Stimulated activated CD4-positive, alpha-beta T cell treated with anti-CD3 and anti-CD28 coated beads, TNF-alpha, amount 100 ng/mL, for 48 hours (primary cell): ENCODE data around the gene PHLDB3.

ENCODE experiments used
- DNase-seq, 3 donors: peaks; one replicate each; pipeline ENCODE4 v3.0.0-alpha.2; 2020; ENCODE audit warnings: low read depth in 3 of 3

Gene PHLDB3

GRCh38 chr19:43499042-43499441 is 5.5 kb downstream of the PHLDB3 start:
- no peak for DNase-seq

- DNase-seq: no peak
These were observed 6.2 kb downstream of the PHLDB3 start for GRCh38 chr19:43498233-43498842.

GRCh38 chr19:43496960-43497359 is 7.6 kb downstream of the PHLDB3 start:
- DNase-seq: no peak

- no peak for DNase-seq
These were observed 9.5 kb downstream of the PHLDB3 start for GRCh38 chr19:43495082-43495481.

GRCh38 chr19:43490759-43491158 is 13.8 kb downstream of the PHLDB3 start:
- DNase-seq: no peak

GRCh38 chr19:43489979-43490599 is 14.5 kb downstream of the PHLDB3 start:
- DNase-seq: no peak

GRCh38 chr19:43489310-43489709 is 15.2 kb downstream of the PHLDB3 start:
- no peak for DNase-seq

- DNase-seq: no peak
These were observed 16.4 kb downstream of the PHLDB3 start for GRCh38 chr19:43488179-43488578.

- DNase-seq: no peak
These were observed 18.1 kb downstream of the PHLDB3 start for GRCh38 chr19:43486412-43486811.

GRCh38 chr19:43485951-43486350 is 18.6 kb downstream of the PHLDB3 start:
- DNase-seq: no peak

- DNase-seq: no peak
These were observed 21.3 kb downstream of the PHLDB3 start for GRCh38 chr19:43483281-43483680.

- no peak for DNase-seq
These were observed 22.4 kb downstream of the PHLDB3 start for GRCh38 chr19:43482193-43482592.

GRCh38 chr19:43481701-43482100 is 22.8 kb downstream of the PHLDB3 start:
- DNase-seq: no peak

- no peak for DNase-seq
These were observed 24.0 kb downstream of the PHLDB3 start for GRCh38 chr19:43480574-43480973.

- DNase-seq: no peak
These were observed 24.5 kb downstream of the PHLDB3 start for GRCh38 chr19:43479961-43480561.

- no peak for DNase-seq
These were observed 25.3 kb downstream of the PHLDB3 start for GRCh38 chr19:43479226-43479625.

- DNase-seq: no peak
These were observed 26.2 kb downstream of the PHLDB3 start for GRCh38 chr19:43478323-43478722.

GRCh38 chr19:43476606-43477005 is 27.9 kb downstream of the PHLDB3 start:
- no peak for DNase-seq

GRCh38 chr19:43474986-43475705 is 29.4 kb downstream of the PHLDB3 start:
- DNase-seq: peak; percentile 87 to 96 (median 87)

- no peak for DNase-seq
These were observed 30.1 kb downstream of the PHLDB3 start for GRCh38 chr19:43474487-43474886.

GRCh38 chr19:43471091-43471490 is 33.5 kb downstream of the PHLDB3 start:
- no peak for DNase-seq

- peak in 2 of 3 donors; percentile 47 to 62 for DNase-seq
These were observed 34.3 kb downstream of the PHLDB3 start for GRCh38 chr19:43470288-43470687.

- no peak for DNase-seq
These were observed 35.4 kb downstream of the PHLDB3 start for GRCh38 chr19:43469160-43469480.
